IPS-18c (cell line): ENCODE results near the gene COBL.

ENCODE experiments used
- H3K4me3 ChIP-seq: 2 replicates; pipeline ENCODE4 v1.7.0; 2013; ENCODE audit warnings: low read depth, mild to moderate bottlenecking, low read length, moderate library complexity; ENCODE audit not compliant: insufficient read depth
- H3K9me3 ChIP-seq: one replicate; pipeline ENCODE4 v1.6.1; 2013; ENCODE audit warnings: mild to moderate bottlenecking, low read length, moderate library complexity; ENCODE audit not compliant: control insufficient read depth, insufficient read depth

COBL gene

GRCh38 chr7:51269911-51270310 lies 46.7 kb downstream of the COBL start:
- Histone ChIP-seq H3K4me3 (no peak overlapping the region), H3K9me3 (peaks cover 3% of the 10 kb centered on the region)

DNA sequence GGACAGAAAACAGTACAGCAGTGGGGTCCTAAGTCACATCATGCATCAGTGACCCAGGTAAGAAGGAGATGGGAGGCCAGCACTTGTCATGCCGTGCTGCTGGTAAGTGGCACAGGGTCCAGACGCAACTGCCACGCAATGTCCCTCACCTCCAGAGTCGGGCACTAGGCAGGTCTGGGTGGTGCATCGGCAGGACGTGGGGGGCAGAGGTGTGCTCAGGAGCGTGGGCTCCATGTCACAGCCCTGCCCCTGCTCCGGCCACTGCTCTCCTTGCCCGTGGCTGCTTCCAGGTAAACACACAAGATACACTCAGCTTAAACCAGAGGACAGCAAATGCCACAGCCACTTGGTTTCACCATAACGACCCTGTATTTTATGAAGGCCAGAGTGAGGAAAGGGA lies 47.3 kb downstream of the COBL start:
- Histone ChIP-seq H3K4me3 (no peak overlapping the region), H3K9me3 (peaks cover 3% of the 10 kb centered on the region)

- Histone ChIP-seq H3K9me3 (peaks cover 3% of the 10 kb centered on the region), H3K4me3 (no peak overlapping the region)
Observed at GRCh38 chr7:51268859-51269258, 47.8 kb downstream of the COBL start.

DNA sequence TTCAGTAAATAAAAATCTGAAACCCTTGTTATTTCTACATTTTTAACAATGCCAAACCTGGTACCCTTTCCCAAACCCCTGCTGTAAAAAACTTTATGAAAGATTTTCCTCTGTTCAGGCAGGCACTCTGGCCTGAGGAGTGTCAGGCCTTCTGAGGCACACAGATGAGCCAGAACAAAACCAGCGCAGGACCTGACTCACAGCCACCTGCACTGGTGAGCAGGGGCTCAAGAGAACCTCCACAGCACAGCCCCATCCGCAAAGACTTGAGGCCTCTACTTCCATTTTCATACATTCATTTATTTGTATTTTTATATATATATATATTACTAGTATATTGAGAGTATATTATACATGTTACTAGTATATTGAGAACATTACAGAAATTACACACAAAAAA lies 49.4 kb downstream of the COBL start:
- H3K9me3 ChIP-seq = peaks cover 3% of the 10 kb centered on the region
- no peak overlapping the region for H3K4me3 ChIP-seq

GRCh38 chr7:51265066-51265907 lies 51.3 kb downstream of the COBL start:
- no peak overlapping the region for H3K4me3 ChIP-seq
- H3K9me3 ChIP-seq = peaks cover 3% of the 10 kb centered on the region

GRCh38 chr7:51263631-51264484 lies 52.8 kb downstream of the COBL start:
- peaks cover 3% of the 10 kb centered on the region for H3K9me3 ChIP-seq
- H3K4me3 ChIP-seq = no peak overlapping the region

GRCh38 chr7:51262796-51263531 lies 53.6 kb downstream of the COBL start:
- no peak overlapping the region; the same call in 1 of the 2 replicates for H3K4me3 ChIP-seq

GRCh38 chr7:51261950-51262795 lies 54.4 kb downstream of the COBL start:
- Histone ChIP-seq H3K9me3 (peaks cover 3% of the 10 kb centered on the region), H3K4me3 (no peak overlapping the region; the same call in 1 of the 2 replicates)

More at GRCh38 chr7:51262796-51263531, 53.6 kb downstream of the COBL start:
- H3K9me3 ChIP-seq = peaks cover 3% of the 10 kb centered on the region

- Histone ChIP-seq H3K4me3 (no peak overlapping the region), H3K9me3 (peaks cover 3% of the 10 kb centered on the region)
Observed at GRCh38 chr7:51261117-51261835, 55.3 kb downstream of the COBL start.

DNA sequence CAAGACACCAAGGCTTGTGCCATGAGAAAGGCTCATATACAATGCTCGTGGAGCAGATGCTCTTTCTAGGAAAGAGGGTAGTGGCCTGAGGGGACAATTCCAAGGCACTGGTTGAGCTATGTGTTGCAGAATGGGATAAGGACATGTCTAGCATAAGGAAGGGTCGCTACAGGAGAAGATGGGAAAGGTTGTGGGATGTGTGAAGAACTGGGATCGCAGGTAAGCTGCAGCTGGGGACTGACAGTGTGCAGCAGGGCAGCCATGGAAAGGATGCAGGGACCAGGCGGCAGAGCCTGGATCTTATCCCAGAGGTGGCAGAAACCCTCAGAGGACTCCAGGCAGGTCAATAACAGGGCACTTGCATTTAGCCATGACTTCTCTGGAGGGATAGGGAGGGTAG lies 56.1 kb downstream of the COBL start:
- Histone ChIP-seq H3K4me3 (no peak overlapping the region), H3K9me3 (peaks cover 2% of the 10 kb centered on the region)

GRCh38 chr7:51259766-51260165 lies 56.8 kb downstream of the COBL start:
- Histone ChIP-seq H3K4me3 (no peak overlapping the region), H3K9me3 (no peaks in the 10 kb centered on the region)

DNA sequence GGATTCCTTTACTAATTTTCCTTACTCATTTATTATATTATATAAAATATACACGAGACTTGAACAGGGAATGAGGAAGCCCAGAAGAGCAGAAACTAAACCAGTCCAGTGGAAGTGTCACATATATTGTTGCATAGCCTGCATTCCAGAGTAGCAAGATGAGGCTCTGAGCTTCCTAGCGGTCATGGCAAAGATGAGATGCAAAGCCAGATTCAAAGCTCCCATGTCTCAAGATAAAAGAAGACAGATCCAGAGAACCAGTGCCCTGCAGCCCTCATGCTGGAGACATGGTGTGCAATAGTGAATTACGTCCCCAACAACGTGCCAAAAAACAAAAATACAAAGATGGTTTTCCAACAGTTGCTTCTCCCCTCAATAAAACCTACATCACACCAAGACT lies 59.7 kb downstream of the COBL start:
- no peak overlapping the region for H3K4me3 ChIP-seq
- no peaks in the 10 kb centered on the region for H3K9me3 ChIP-seq

DNA sequence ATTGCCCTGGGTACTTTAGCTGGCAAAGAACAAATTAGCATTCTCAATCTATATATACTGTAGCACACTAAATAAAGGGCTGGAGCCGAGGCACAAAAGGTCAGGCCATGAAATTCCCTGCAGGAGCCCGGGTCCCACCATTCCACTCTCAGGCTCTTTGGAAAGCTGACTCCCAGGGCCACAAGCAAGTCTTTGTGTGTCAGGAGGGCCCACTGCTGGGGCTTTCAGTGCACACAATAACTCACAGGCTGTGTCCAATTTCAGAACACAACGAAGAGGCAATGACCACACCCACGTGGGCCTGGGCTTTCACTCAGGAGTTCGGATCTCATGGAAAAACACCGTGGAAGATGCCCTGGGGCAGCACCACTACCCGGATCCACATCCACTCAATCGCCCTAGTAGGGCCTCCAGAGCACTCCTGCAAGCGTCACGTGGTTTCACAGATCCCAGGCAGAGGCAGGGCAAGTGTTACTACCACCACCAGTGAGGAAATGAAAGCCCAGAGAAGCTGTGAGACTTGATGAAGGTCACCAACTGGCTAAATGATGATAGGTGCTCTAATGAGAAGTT lies 60.3 kb downstream of the COBL start:
- H3K4me3 ChIP-seq = no peak overlapping the region
- no peaks in the 10 kb centered on the region for H3K9me3 ChIP-seq

- H3K9me3 ChIP-seq = no peaks in the 10 kb centered on the region
- H3K4me3 ChIP-seq = no peak overlapping the region
Observed at GRCh38 chr7:51255536-51256208, 60.9 kb downstream of the COBL start.

DNA sequence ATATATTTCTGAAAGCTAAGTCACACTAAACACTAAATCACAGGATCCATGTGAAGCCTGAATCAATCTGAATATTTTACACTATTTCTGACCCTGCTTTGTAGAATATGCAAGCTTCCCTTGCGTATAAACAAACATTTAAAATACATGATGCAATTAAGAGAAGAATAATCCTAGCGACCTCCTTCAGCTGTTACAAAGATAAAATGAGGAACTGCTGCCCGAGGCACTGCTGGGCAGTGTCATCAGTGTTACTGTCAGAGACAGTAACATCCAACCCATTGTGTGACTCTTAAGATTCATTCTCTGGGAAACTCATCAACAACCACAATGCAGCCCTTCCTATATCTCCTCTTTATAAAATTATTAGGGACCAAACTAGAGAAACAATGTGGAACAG lies 61.6 kb downstream of the COBL start:
- no peak overlapping the region for H3K4me3 ChIP-seq

More for the DNA sequence above, 61.6 kb downstream of the COBL start:
- H3K9me3 ChIP-seq = no peaks in the 10 kb centered on the region
